NCI-H187 (cell line): ENCODE data around the gene LPP.

Experiments used
- DNase-seq, 2 experiments: peaks; one replicate each; lab custom pipeline; 2025; lab: John Stamatoyannopoulos, UW

The LPP gene

DNA sequence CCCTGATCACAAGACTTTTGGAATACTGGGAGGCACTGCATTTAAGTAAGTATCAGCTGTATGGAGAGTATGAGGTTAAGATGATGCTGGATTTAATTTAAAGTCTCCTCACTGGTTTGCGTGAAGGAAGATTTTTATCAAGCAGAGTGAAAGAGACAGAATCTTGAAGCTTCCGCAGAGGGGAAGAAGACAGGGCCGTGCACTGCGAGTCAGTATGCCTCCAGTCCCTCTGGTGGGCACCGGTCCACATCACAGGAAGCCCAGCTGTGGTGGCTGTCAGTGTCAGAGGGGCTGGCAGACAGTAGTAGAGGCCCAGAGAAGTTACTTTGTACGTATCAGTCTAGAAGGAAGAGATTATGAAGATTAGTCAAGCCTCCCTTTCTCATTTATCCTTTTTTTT is 638.8 kb downstream of the LPP start:
- no peak for DNase-seq

DNA sequence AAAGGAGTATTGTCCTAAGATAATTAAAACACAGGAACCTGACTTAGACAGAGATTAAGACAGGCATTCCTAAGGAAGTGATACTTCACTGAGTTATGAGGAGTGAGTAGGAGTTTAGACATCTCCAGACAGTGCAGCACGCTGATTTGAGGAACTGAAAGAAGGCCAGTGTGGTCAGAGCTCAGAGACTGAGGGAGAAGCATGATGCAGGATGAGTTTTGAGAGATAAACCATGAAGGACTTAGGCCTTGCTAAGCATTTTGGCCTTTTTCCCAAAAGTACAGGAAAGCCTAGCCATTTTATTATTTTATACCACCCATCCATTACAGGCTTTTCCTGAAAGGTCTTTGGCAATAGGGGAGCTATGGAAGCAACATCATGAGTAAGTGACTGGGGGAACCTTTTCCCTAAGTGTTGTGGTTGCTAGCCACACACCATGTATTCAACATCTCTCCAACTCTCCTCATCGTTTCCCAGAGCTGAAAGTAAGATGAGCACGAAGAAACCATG is 642.2 kb downstream of the LPP start:
- no peak for DNase-seq

GRCh38 chr3:188797045-188797444 is 643.1 kb downstream of the LPP start:
- DNase-seq: no peak

GRCh38 chr3:188798556-188799145 is 644.7 kb downstream of the LPP start:
- DNase-seq: no peak

DNA sequence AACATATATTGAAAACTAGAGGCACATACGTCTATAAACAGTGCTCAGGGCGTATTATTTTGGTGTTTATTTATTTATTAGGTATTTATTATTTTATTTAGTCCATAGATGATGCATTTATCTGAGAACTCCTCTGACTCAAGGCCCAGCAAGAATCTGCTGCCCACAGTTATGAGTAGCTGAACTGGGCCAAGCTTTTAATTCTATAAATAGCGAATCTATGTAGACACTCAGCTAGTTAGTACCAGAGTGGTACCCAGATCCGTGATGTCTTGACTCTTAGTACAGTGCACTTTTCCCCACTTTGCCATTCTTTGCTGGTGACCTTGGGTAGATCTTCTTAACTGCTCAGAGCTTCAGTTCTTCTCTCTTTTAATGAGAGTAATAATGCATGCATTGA is 647.4 kb downstream of the LPP start:
- no peak for DNase-seq

GRCh38 chr3:188802645-188803044 is 648.7 kb downstream of the LPP start:
- no peak for DNase-seq

GRCh38 chr3:188807006-188807405 is 653.0 kb downstream of the LPP start:
- DNase-seq: no peak

GRCh38 chr3:188812198-188812597 is 658.2 kb downstream of the LPP start:
- DNase-seq: no peak

GRCh38 chr3:188814581-188814980 is 660.6 kb downstream of the LPP start:
- no peak for DNase-seq

DNA sequence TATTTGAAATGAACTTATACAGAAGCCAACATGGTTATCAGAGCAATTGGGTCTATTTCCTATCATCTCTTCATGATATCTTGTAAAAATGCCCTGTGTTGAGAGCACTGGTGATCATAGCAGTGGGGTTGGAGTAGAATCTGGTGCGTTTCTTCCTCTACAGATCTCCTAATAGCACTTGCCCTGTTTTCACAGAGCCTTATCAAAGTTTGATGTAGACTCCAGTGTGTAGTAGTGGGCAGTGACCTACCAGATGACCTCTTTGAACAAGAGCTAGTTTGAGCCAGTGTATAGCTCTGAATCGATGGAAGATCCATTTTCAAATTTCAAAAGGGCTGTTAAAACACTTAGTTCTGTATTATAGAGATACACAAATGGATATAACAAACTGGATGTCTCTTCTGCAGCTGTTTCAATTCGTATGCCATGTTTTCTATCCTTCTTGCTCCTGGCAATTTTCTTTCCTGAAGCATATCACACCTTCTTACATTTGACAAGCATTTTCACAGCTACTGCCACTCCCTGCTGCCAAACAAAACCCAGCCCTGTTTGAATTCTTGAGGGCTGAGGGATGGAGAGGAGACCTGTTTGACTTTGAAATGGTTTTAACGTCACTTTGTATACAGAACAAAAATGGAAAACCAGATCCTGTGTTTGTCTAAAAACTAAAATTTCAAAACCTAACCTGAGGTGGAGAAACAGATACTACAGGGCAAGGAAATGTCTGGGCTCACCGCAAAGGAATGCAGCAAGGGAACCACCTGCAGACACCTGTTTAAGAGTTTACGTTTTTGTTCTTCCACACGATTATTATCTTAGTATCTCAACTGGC is 663.4 kb downstream of the LPP start:
- DNase-seq: no peak

DNA sequence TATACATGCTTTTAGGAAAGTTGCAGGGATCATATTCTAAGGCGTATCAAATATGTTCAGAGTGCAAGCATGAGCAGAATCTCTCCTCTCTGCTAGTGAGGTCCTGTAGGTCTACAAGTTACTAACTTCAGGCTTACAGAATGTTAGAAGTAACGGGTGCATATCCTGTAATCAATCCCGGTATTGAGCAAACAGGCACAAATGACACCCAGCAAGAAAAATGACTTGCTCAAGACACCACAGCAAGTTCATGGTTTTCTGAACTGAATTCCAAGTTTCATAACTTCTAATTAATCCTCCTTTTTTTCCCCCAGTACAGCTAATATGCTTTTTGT is 663.9 kb downstream of the LPP start:
- no peak for DNase-seq

GRCh38 chr3:188818282-188818681 is 664.3 kb downstream of the LPP start:
- DNase-seq: no peak

DNA sequence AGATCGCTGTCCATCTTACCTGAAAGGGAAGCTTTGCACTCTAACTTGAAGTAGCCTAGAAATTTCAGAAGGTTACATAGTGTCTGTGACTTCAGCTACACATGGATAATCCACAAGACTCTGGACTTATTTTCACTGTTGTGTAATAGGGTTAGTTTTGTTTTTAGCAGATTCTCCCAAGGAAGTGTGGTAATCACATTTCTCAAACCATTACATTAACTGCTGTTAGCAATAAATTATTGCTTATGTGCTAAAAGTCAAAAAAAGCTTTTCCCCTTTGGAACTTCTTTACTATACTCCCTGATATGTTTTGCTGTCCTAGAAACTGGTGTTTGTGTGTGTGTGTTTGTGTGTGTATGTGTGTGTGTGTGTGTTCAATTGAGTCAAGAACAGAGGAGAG is 666.0 kb downstream of the LPP start:
- no peak for DNase-seq

- DNase-seq: no peak
Measured at GRCh38 chr3:188822004-188822403, 668.0 kb downstream of the LPP start.

DNA sequence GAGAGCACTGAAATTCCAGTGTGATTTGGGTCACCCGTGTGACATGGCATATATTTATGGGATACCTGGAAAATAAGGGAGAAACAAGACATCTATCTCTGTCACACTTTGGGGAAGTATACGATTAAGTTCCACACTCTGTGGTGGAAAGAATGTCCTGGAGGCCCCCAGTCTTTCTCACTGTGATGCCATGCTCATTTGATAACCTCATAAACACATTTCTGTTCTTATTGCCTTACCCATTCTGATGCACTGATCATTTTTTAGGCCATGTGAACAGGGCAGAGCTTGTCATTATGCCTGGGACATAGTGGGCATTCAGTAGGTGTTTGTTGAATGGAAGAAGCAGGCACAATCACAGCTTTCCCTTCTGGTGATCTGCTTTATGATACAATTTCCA is 668.5 kb downstream of the LPP start:
- DNase-seq: no peak

- DNase-seq: no peak
Measured at GRCh38 chr3:188824566-188824965, 670.6 kb downstream of the LPP start.

- DNase-seq: no peak
Measured at GRCh38 chr3:188825901-188826300, 671.9 kb downstream of the LPP start.

GRCh38 chr3:188826574-188826973 is 672.6 kb downstream of the LPP start:
- no peak for DNase-seq

DNA sequence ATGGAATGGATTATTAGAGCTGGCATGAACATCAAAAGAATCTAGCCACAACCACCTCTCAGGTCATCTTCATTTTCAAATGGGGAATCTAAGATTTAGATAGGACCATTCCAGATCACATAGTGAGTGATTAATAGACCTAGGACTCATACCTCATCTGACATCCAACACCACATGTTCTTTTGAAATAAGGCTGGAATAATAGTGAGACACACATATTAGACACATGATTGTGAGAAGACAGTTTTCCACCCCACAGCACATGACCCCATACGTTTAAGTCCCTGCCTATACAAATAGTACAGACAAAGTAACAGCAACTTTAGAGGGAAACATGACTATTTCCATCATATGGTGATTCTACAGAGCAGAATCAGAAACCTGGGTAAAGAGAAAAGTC is 673.1 kb downstream of the LPP start:
- no peak for DNase-seq

GRCh38 chr3:188827576-188827975 is 673.6 kb downstream of the LPP start:
- DNase-seq: no peak

DNA sequence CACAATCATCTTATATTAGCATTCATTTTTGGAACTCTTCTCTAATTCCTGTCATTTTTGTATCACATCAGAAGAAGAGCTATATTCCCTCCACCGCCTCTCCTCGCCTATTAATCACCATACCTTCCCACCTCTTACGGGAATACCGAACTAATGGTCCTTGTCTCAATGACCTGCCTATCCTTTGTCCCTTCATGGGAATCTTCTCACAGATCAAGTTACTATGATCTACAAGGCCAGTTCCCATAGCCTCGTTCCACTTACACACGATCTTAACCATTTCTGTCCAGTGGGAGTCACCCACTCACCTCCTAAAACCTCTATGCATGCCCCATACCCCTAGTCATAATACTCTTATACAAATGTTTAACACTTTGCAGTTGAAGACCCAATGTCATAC is 675.2 kb downstream of the LPP start:
- no peak for DNase-seq

DNA sequence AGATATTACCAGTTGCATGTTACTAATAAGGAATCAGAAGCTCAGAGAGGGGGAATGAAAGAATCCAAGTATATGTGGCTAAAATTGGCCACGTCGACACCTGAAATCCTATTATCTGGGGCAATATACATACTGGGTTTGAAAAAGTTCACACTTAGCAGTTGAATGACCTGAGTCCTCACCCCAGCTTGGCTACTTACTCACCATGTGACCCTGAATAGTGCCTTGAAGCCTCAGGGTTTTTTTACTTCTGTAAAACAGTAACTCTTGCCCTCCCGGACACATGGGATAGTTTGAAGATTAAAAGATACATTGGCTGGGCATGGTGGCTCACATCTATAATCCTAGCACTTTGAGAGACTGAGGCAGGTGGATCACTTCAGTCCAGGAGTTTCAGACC is 675.6 kb downstream of the LPP start:
- no peak for DNase-seq

DNA sequence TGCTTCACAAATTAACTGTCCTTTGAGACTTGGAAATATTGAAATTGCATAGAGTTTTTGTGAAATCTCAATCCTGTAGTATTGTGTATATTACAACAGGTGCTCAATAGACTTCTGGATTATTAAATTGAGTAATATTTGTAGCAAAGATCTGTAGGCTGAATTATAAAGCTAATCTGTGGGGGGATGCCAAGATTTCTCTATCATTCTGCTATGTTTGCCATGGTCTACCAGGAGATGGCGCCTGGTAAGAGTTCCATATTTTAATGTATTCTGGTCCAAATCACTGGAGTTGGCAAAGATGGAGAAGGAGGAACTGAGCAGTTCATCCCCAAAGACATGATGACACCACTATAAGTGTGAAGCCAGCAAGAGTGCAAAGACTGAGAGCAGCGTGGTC is 676.9 kb downstream of the LPP start:
- no peak for DNase-seq

DNA sequence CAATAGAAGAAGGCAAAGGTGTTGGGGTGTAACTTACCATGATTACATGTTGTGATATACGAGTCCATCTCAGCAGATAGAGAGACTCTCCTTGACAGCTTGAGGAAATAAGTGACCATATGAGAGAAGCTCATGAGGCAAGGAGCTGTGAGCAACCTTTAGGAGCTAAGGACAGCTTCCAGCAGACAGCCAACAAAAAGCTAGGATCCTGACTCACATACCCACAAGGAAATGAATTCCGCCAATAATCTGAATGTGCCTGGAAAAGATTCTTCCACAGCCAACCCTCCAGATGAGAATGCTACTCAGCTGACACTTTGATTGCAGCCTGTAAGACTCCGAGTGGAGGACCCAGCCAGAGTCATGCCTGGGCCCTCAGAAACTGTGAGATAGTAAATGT is 678.2 kb downstream of the LPP start:
- no peak for DNase-seq
